PC-9 (cell line): ENCODE measurements around the gene LSMEM2.

Experiments
- EZH2 ChIP-seq: fragments of 200-600 bp; sonication (generic); IDR thresholded peaks from 2 replicates; pipeline ENCODE4 v1.8.0; 2017; ENCODE audit warnings: antibody characterized with exemption, low read depth
- TF ChIP-seq, protein P1 (sequence below): fragments of 200-600 bp; sonication (generic); conservative IDR thresholded peaks from 2 replicates; pipeline ENCODE4 v1.6.1; 2017; ENCODE audit warnings: mixed run types, antibody characterized with exemption, mild to moderate bottlenecking, moderate library complexity

DNA sequence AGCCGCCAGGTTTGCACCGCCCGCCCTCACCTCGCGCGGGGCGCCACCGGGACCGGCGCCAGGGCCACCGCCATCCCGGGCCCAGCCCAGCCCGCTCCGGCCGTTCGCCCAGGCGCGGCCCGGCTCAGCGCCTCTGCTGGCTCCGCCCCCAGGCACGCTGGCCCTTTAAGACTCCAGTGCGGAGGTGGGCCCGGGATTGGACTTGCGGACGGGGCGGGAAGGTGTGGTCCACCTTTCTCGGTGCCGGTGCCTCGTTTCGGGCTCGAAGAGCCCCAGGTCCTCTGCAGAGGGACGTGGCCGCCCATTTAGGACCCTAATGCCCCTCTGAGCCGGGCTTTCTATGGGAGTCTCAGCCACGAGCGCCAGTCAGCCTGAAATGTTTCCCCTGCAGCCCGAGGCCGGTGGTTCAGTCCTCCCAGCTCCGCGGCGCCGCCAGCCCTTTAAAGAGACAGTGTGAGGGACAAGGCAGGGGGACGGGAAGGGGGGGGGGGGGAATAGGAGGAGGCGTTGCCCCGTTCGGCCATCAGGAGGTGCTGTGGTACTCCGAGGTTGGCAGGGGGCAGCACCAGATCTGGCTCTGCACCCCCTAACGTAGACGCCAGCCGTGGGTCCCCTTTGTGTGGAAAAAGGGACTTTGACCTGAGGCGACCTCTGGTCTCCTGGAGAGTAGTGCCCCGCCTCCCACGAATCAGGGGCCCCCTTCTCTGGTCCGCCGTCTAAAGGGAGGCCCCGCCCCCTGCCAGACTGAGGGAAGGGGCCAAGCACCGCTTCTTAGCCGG lies 42.6 kb downstream of the LSMEM2 start:
- TF ChIP-seq EZH2: no peak
- TF ChIP-seq, protein P1, sequence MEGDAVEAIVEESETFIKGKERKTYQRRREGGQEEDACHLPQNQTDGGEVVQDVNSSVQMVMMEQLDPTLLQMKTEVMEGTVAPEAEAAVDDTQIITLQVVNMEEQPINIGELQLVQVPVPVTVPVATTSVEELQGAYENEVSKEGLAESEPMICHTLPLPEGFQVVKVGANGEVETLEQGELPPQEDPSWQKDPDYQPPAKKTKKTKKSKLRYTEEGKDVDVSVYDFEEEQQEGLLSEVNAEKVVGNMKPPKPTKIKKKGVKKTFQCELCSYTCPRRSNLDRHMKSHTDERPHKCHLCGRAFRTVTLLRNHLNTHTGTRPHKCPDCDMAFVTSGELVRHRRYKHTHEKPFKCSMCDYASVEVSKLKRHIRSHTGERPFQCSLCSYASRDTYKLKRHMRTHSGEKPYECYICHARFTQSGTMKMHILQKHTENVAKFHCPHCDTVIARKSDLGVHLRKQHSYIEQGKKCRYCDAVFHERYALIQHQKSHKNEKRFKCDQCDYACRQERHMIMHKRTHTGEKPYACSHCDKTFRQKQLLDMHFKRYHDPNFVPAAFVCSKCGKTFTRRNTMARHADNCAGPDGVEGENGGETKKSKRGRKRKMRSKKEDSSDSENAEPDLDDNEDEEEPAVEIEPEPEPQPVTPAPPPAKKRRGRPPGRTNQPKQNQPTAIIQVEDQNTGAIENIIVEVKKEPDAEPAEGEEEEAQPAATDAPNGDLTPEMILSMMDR: peak; percentile 62
